GM21576 (cell line): ENCODE measurements around the gene ICE1.

Experiments
- ATAC-seq: cut with Tn5 transposase; IDR thresholded peaks from one replicate; pipeline ENCODE4 v1.9.1; 2021; ENCODE audit warnings: mild to moderate bottlenecking, moderate library complexity; ENCODE audit not compliant: unreplicated experiment

The ICE1 gene

DNA sequence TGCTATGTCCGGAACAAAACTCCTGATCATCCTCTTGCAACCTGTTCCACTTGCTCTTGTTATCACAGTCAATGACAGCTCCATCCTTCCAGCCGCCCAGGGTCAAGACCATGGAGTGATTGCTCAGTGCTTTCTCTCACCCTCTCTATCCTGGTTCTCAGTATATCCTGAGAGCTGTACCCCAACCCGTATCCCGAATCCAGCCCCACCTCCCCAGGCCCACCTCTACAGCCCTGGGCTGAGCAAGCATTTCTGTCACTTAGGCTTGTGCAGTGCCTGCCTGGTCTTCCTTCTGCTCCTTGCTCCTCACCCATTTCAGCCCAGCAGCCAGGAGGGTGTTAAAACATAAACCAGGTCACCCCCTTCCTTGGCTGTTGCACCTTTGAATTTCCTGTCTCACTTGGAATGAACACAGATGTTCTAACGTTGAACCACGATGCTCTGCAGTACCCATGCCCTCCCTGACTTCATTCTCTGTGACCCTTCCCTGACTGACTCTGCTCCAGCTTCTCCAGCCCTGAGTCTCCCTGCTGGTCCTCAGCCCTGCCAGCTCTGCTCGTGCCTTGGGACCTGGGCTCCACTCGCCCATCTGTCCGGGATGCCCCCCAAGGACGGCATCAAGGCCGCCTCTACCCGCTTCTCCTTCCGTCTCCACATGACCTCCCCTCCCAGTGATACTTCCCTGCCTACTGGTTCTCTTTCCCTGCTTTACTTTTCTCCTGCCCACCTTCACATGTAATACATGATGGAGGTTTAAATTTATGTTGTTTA, 110.0 kb downstream of the ICE1 start:
- ATAC-seq = no peak

- ATAC-seq = no peak
Observed at GRCh38 chr5:5533927-5534326, 111.5 kb downstream of the ICE1 start.

DNA sequence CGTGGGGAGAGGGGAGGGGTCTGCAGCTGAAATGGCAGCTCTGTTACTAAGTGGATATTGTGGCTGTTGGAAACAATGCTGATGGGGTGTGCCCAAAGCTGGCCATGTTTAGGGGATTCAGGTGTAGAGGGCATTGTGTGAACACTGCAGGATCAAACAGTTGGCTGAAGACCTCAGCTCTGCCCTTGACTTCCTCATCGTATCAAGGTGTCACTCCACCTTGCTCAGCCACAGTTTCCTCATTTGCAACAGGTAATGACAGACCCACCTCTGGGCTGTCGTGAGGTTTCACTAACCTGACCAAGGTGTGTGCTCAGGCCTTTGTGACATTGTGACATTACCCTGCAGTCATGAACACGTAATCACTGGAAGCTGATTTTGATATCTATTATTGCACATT, 111.9 kb downstream of the ICE1 start:
- no peak for ATAC-seq

- ATAC-seq = no peak
Observed at GRCh38 chr5:5536871-5537270, 114.4 kb downstream of the ICE1 start.

GRCh38 chr5:5537426-5537825, 114.9 kb downstream of the ICE1 start:
- ATAC-seq = no peak

- ATAC-seq = no peak
Observed at GRCh38 chr5:5539590-5539989, 117.1 kb downstream of the ICE1 start.
